SU-DHL-6 (cell line): Measurements from ENCODE around the gene CHST12.

Source experiments
- H2AFZ ChIP-seq: fragments of 200-600 bp; sonication (generic); 2 replicates; pipeline ENCODE4 v1.6.1; 2014; ENCODE audit warnings: low read depth, mild to moderate bottlenecking, moderate library complexity, mixed read lengths, antibody characterized with exemption, low read length; ENCODE audit not compliant: severe bottlenecking
- H3F3A ChIP-seq: fragments of 200-600 bp; shearing (Covaris generic); 2 replicates; pipeline ENCODE4 v1.6.0; 2016; ENCODE audit warnings: antibody characterized with exemption, mild to moderate bottlenecking; ENCODE audit not compliant: insufficient read depth
- H3K27ac ChIP-seq: fragments of 200-600 bp; sonication (generic); 2 replicates; pipeline ENCODE4 v1.5.1; 2016; ENCODE audit warnings: low read depth, mild to moderate bottlenecking, low read length, moderate library complexity, mixed read lengths
- H3K27me3 ChIP-seq: fragments of 200-600 bp; sonication (generic), shearing (Covaris generic); 2 replicates; pipeline ENCODE4 v1.6.0; 2014; ENCODE audit warnings: mild to moderate bottlenecking, low read length
- H3K36me3 ChIP-seq: fragments of 200-600 bp; sonication (generic); 2 replicates; pipeline ENCODE4 v1.6.1; 2014; ENCODE audit warnings: mild to moderate bottlenecking, low read length, mixed read lengths
- H3K4me2 ChIP-seq: fragments of 300-600, 200-600 bp; shearing (Covaris generic), sonication (generic); 2 replicates; pipeline ENCODE4 v1.6.0; 2014; ENCODE audit warnings: low read length, low read depth, mild to moderate bottlenecking; ENCODE audit not compliant: poor library complexity, severe bottlenecking
- H3K4me3 ChIP-seq: fragments of 200-600 bp; sonication (generic); 2 replicates; pipeline ENCODE4 v1.5.1; 2014; ENCODE audit warnings: antibody characterized with exemption, low read length, mild to moderate bottlenecking, mixed read lengths; ENCODE audit not compliant: insufficient read depth, poor library complexity, severe bottlenecking
- H3K79me2 ChIP-seq: fragments of 200-600 bp; sonication (generic); 2 replicates; pipeline ENCODE4 v1.6.1; 2014; ENCODE audit warnings: mild to moderate bottlenecking, low read length, moderate library complexity; ENCODE audit not compliant: insufficient read depth
- H3K9ac ChIP-seq: fragments of 200-600 bp; sonication (generic); 2 replicates; pipeline ENCODE4 v1.7.0; 2014; ENCODE audit warnings: mild to moderate bottlenecking, low read length
- H3K9me2 ChIP-seq: fragments of 200-600 bp; sonication (generic); replicated peaks from 2 replicates; pipeline ENCODE4 v1.6.1; 2014; ENCODE audit warnings: low read length; ENCODE audit not compliant: insufficient read depth
- H3K9me3 ChIP-seq: fragments of 200-600 bp; sonication (generic); 2 replicates; pipeline ENCODE4 v1.6.1; 2014; ENCODE audit warnings: low read length, mixed read lengths; ENCODE audit not compliant: insufficient read depth
- H4K20me1 ChIP-seq: fragments of 200-600 bp; sonication (generic); 2 replicates; pipeline ENCODE4 v1.6.1; 2014; ENCODE audit warnings: low read depth, mild to moderate bottlenecking, antibody characterized with exemption, low read length, moderate library complexity, mixed read lengths
- CTCF ChIP-seq: fragments of 200-600 bp; sonication (generic); IDR thresholded peaks from one replicate; pipeline ENCODE4 v1.5.1; 2017; ENCODE audit warnings: antibody characterized with exemption, mild to moderate bottlenecking, low read length, moderate library complexity; ENCODE audit not compliant: insufficient read depth, poor library complexity, severe bottlenecking
- EZH2phosphoT487 ChIP-seq: fragments of 200-600 bp; sonication (generic), shearing (Covaris generic); conservative IDR thresholded peaks from 2 replicates; pipeline ENCODE4 v1.6.1; 2018; ENCODE audit warnings: mild to moderate bottlenecking, antibody characterized with exemption, low read length, moderate library complexity, mixed read lengths

The CHST12 gene

DNA sequence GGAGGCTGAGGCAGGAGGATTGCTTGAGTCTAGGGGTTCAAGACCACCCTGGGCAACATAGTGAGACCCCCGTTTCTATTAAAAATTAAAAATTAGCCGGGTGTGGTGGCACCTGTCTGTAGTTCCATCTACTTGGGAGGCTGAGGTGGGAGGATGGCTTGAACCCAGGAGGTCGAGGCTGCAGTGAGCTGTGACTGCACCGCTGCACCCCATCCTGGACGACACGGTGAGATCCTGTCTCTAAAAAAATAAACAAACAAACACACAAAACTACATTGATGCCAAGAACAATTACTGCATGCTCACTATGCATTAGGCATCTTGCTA lies 761 bp upstream of the CHST12 start:
- Histone ChIP-seq H3K4me3 (peak overlapping the region; percentile 65), H3K9me2 (no peaks in the 10 kb centered on the region), H3K27me3 (no peaks in the 10 kb centered on the region), H3K79me2 (no peaks in the 10 kb centered on the region), H4K20me1 (no peaks in the 10 kb centered on the region), H3K4me2 (peak overlapping the region; percentile 80), H2AFZ (peak overlapping the region; percentile 80), H3F3A (peaks cover 17% of the 10 kb centered on the region), H3K9ac (peak overlapping the region; percentile 58), H3K36me3 (no peaks in the 10 kb centered on the region), H3K9me3 (no peaks in the 10 kb centered on the region), H3K27ac (no peak overlapping the region)
- TF ChIP-seq EZH2phosphoT487 (no peak), CTCF (no peak)

GRCh38 chr7:2403718-2404648 lies 572 bp downstream of the CHST12 start:
- Histone ChIP-seq H3K27me3 (no peaks in the 10 kb centered on the region), H3K36me3 (no peaks in the 10 kb centered on the region), H2AFZ (peak overlapping the region; percentile 89), H3K4me2 (peak overlapping the region; percentile 78), H3K79me2 (no peaks in the 10 kb centered on the region), H3K9me3 (no peaks in the 10 kb centered on the region), H3K9me2 (no peaks in the 10 kb centered on the region), H3K4me3 (peak overlapping the region; percentile 85), H3F3A (peaks cover 17% of the 10 kb centered on the region), H4K20me1 (no peaks in the 10 kb centered on the region), H3K9ac (peak overlapping the region; percentile 89), H3K27ac (no peak overlapping the region)
- TF ChIP-seq EZH2phosphoT487 = no peak
- TF ChIP-seq CTCF = no peak

- no peaks in the 10 kb centered on the region for H3K79me2 ChIP-seq
- TF ChIP-seq EZH2phosphoT487 = no peak
- TF ChIP-seq CTCF = no peak
- H3K4me2 ChIP-seq = peak overlapping the region; percentile 78
- H3K27ac ChIP-seq = no peak overlapping the region
- H3K4me3 ChIP-seq = no peak overlapping the region
- H3K9me3 ChIP-seq = no peaks in the 10 kb centered on the region
- H3K36me3 ChIP-seq = no peaks in the 10 kb centered on the region
- no peaks in the 10 kb centered on the region for H4K20me1 ChIP-seq
- no peak overlapping the region for H2AFZ ChIP-seq
- H3K27me3 ChIP-seq = no peaks in the 10 kb centered on the region
- H3F3A ChIP-seq = peaks cover 17% of the 10 kb centered on the region
- H3K9me2 ChIP-seq = no peaks in the 10 kb centered on the region
- peak overlapping the region; percentile 89 for H3K9ac ChIP-seq
These were observed 1.3 kb downstream of the CHST12 start for GRCh38 chr7:2404714-2405119.
